GM06990 (cell line): Measurements from ENCODE around the gene CLCF1.

Experiments used
- DNase-seq: peaks from one replicate; pipeline ENCODE4 v3.0.0-alpha.2; 2011; ENCODE audit not compliant: insufficient read length; ENCODE audit errors: extremely low read depth
- H3K27me3 ChIP-seq: replicated peaks from 2 replicates; pipeline ENCODE4 v1.6.0; 2011; ENCODE audit warnings: low read length; ENCODE audit not compliant: control insufficient read depth, insufficient read depth
- H3K36me3 ChIP-seq: 2 replicates; pipeline ENCODE4 v1.5.1; 2011; ENCODE audit warnings: low read length; ENCODE audit not compliant: control insufficient read depth, insufficient read depth
- H3K4me3 ChIP-seq: replicated peaks from 2 replicates; pipeline ENCODE4 v1.5.1; 2011; ENCODE audit warnings: low read depth, mild to moderate bottlenecking, control low read depth, low read length
- TF ChIP-seq, protein P1 (sequence below): IDR thresholded peaks from 2 replicates; pipeline ENCODE4 v1.5.1; 2011; ENCODE audit warnings: low read length, control low read depth, mild to moderate bottlenecking, inconsistent platforms; ENCODE audit not compliant: insufficient read depth, poor library complexity, severe bottlenecking

Gene CLCF1

DNA sequence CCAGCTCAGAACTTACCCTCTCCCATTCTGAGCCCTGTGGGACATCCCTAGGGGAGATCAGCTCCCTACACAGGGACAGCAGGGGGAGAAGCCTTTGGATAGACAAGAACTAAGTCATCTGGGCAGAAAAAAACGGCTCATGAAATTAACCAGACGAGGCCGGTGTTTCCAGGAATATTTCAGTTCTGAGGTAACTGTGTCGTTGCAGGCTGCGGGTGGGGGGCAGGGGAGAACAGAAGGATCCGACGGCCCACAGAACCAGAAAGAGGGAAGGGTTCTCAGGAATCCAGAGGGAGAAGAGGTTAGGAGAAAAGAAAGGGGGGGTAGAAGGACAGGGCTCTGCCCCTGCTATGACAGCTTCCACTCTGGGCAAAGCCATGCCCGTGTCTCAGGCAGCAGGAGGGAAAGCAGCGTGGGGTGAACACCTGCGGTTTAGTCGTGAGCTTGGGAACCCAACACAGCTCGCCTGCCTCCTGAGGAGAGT is 3.6 kb downstream of the CLCF1 start:
- no peak for DNase-seq
- Histone ChIP-seq H3K27me3 (no peaks in the 10 kb centered on the region), H3K4me3 (no peak overlapping the region), H3K36me3 (no peaks in the 10 kb centered on the region)
- TF ChIP-seq, protein P1, sequence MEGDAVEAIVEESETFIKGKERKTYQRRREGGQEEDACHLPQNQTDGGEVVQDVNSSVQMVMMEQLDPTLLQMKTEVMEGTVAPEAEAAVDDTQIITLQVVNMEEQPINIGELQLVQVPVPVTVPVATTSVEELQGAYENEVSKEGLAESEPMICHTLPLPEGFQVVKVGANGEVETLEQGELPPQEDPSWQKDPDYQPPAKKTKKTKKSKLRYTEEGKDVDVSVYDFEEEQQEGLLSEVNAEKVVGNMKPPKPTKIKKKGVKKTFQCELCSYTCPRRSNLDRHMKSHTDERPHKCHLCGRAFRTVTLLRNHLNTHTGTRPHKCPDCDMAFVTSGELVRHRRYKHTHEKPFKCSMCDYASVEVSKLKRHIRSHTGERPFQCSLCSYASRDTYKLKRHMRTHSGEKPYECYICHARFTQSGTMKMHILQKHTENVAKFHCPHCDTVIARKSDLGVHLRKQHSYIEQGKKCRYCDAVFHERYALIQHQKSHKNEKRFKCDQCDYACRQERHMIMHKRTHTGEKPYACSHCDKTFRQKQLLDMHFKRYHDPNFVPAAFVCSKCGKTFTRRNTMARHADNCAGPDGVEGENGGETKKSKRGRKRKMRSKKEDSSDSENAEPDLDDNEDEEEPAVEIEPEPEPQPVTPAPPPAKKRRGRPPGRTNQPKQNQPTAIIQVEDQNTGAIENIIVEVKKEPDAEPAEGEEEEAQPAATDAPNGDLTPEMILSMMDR = no peak

DNA sequence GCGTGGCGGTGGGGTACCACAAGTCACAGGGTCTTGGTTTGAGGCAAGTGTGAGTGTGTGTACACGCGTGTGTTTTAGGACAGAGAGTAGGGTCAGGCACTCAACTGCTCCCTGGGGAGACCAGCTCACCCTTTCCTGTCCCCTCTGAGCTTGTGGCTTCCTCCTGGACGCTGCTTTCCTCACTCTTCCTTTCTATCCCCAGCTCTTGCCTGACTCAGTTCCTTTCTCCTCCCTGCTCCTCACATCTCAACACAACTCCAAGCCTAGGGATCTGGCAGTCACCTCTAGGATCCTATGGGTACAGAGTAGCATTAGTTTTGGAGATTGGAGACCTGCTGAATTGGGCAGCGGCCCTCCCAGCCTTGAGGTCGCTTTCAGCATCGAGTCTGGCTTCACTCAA is 4.1 kb downstream of the CLCF1 start:
- no peak overlapping the region for H3K4me3 ChIP-seq
- no peak for DNase-seq
- TF ChIP-seq, protein P1 = no peak
- no peaks in the 10 kb centered on the region for H3K27me3 ChIP-seq
- H3K36me3 ChIP-seq = no peaks in the 10 kb centered on the region

DNA sequence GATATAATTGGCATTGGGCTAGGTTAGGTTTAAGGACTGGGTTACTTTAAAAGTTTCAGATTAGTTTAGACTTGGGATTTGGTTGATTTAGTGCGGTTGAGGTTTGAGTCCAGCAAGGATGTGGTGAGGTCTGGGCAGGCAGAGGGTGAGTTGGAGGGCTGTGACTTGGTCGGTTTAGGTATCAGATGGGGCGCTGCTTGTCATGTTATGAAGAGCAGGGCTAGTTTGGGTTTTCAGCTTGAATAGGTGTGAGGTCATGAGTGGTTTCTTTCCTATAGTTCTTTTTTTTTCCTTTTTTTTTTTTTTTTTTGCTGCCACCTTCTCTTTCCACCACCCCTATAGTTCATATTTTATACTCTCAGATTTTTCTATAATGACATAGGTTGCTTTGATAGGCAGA is 4.8 kb downstream of the CLCF1 start:
- no peak for DNase-seq
- no peaks in the 10 kb centered on the region for H3K27me3 ChIP-seq
- TF ChIP-seq, protein P1 = no peak
- H3K4me3 ChIP-seq = no peak overlapping the region
- H3K36me3 ChIP-seq = no peaks in the 10 kb centered on the region

DNA sequence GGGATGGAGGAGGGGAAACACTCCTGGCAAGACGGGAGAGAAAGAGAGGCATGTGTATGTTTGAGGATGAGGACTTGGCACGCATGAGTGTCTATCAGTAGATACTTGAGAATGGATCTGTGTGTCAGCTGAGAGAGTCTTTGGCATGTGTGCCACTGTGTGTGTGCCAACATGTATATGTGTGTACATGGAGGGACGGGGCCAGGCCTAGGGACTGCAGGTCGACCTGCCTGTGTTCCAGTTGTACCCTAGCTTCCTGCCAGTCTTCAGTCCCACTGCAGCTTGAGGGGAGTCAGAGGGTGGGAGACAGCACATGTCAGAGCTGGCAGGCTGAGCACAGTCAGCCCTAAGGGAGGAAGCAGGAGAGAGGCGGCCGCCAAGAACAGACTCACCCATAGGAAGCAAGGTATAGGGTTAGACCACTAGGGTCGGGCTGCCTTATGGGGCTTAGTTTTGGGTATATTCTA is 5.6 kb downstream of the CLCF1 start:
- DNase-seq = no peak
- TF ChIP-seq, protein P1 = no peak
- H3K4me3 ChIP-seq = no peak overlapping the region
- no peaks in the 10 kb centered on the region for H3K36me3 ChIP-seq
- H3K27me3 ChIP-seq = no peaks in the 10 kb centered on the region

DNA sequence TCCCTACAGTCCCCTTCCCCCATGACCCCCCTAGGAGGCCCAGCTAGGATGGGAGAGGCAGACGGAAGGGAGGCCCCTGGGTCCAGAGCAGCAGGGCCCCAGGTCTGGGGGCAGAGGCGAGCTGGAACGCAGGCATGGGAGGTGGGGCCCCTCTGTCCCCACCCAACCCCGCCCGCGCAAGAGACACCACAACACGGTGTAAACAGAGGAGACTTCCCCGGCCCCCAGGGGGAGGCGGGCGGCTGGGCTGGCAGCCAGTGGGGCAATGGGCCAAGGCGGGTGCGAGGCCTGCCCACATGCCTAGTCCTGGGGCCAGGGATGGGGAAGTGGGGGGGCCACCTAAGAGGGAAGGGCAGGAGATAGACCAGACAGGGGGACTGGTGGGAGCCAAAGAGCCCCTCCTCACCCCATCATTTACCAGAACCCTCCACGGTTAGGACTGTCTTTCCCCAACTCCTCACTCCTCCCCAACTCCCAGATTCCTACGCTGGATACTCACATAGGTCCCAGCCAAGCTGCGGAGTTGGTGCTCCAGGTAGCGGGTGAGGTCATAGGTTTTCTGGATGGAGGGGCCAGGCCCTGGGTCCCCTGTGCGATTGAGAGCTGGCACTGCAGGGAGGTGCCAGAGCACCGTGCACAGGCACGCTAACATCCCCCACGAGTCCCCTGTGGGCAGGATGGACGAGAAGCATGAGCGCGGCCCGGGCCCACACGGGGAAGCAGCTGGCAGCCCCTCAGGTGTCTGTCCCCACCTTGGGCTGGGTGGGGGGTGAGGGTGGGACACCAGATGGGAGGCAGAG is 6.2 kb downstream of the CLCF1 start:
- Histone ChIP-seq H3K4me3 (no peak overlapping the region), H3K27me3 (no peaks in the 10 kb centered on the region), H3K36me3 (no peaks in the 10 kb centered on the region)
- TF ChIP-seq, protein P1 = no peak
- no peak for DNase-seq

DNA sequence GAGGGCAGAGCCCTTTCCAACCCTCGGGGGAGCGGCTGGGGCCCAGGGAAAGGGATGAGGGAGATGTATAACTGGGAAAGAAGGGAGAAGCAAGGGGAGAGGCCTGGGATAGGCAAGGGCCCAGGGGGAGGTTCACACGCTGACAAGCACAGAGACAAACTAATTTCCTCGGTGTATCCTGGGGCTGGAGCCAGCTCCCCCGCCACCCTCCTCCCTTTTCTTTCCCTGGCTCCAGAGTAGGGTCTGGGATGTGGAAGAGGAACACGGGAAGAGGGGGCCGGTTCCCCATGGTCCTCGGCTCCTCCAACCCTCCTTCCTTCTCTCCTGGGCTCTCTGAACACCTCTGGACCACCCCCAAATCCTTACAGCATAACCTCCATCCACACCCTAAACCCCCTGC is 6.9 kb downstream of the CLCF1 start:
- no peak overlapping the region for H3K4me3 ChIP-seq

More for the DNA sequence above, 6.9 kb downstream of the CLCF1 start:
- H3K36me3 ChIP-seq = no peaks in the 10 kb centered on the region
- no peaks in the 10 kb centered on the region for H3K27me3 ChIP-seq
- no peak for DNase-seq
- TF ChIP-seq, protein P1 = no peak
